ENCODE measurements around the gene GNPTG. TPM values are rescaled to one million over a fixed set of nuclear protein-coding genes. Genes with fewer than 3 reads are reported as not detected.

GNPTG gene
- total RNA-seq, 1 experiment from 2014 or later = 20.9 TPM

GRCh38 chr16:1347962-1348361, 3.8 kb upstream of the GNPTG start:
- ChIA-PET CTCF (no interaction called here), POLR2A (ENCODE audit: low non-redundant PET) (interaction anchor here (0.5 kb wide), 1 partner anchor 169 kb away, joined by 5 read pairs; no protein-coding TSS in a partner anchor)
- DNase-seq (ENCODE audit: low spot score) = no peak
- no TSS peak for BruUV-seq (replicated peaks)
- H3K27ac ChIP-seq (ENCODE audit: low read depth, low read length, poor library complexity, severe bottlenecking) = no peak overlapping the region
- no peaks in the 10 kb centered on the region for H3K27me3 ChIP-seq (replicated peaks; ENCODE audit: insufficient read depth, low read depth, low read length, poor library complexity)
- H3K36me3 ChIP-seq (ENCODE audit: insufficient read depth, low read length, poor library complexity, severe bottlenecking) = peaks cover 4% of the 10 kb centered on the region
- peaks cover 15% of the 10 kb centered on the region for H3K4me1 ChIP-seq (ENCODE audit: insufficient read depth, low read length, poor library complexity, severe bottlenecking)
- no peaks in the 10 kb centered on the region for H3K9me3 ChIP-seq (ENCODE audit: low read depth, low read length, poor library complexity, severe bottlenecking)
- intact Hi-C loops (cut with micrococcal nuclease; ENCODE audit: unreplicated experiment) = no loop called here
- no peak for TF ChIP-seq EZH2 (IDR thresholded peaks at IDR 0.05; ENCODE audit: borderline replicate concordance, low read depth, low read length, poor library complexity, severe bottlenecking)
- TF ChIP-seq, protein P1, sequence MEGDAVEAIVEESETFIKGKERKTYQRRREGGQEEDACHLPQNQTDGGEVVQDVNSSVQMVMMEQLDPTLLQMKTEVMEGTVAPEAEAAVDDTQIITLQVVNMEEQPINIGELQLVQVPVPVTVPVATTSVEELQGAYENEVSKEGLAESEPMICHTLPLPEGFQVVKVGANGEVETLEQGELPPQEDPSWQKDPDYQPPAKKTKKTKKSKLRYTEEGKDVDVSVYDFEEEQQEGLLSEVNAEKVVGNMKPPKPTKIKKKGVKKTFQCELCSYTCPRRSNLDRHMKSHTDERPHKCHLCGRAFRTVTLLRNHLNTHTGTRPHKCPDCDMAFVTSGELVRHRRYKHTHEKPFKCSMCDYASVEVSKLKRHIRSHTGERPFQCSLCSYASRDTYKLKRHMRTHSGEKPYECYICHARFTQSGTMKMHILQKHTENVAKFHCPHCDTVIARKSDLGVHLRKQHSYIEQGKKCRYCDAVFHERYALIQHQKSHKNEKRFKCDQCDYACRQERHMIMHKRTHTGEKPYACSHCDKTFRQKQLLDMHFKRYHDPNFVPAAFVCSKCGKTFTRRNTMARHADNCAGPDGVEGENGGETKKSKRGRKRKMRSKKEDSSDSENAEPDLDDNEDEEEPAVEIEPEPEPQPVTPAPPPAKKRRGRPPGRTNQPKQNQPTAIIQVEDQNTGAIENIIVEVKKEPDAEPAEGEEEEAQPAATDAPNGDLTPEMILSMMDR (conservative IDR thresholded peaks at IDR 0.05; ENCODE audit: low read depth, low read length) = no peak
- no peak overlapping the region for H3K4me3 ChIP-seq (ENCODE audit: low read depth, low read length, poor library complexity, severe bottlenecking)

DNA sequence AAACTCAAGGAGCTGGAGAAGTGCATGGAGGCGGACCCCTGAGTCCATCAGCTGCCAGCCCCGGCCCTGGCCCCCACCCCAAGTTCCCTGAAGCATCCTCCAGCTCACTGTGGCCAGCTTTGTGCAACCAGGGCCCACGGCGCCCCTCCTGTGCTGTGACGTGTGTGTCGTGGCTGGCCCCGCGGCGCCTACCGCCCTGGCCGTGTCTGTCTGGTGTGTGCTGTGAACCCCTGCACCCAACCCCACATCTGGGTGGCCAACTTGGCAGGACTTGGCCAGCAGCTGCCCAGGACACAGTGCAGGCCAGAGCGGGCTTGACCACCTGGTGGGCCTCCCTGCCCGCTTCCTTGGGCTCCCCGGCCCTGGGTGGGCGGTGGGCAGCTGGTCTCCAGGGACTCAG, 3.3 kb upstream of the GNPTG start:
- Histone ChIP-seq H3K27me3 (replicated peaks; ENCODE audit: insufficient read depth, low read depth, low read length, poor library complexity) (no peaks in the 10 kb centered on the region), H3K9me3 (ENCODE audit: low read depth, low read length, poor library complexity, severe bottlenecking) (no peaks in the 10 kb centered on the region), H3K4me3 (ENCODE audit: low read depth, low read length, poor library complexity, severe bottlenecking) (no peak overlapping the region), H3K4me1 (ENCODE audit: insufficient read depth, low read length, poor library complexity, severe bottlenecking) (peaks cover 15% of the 10 kb centered on the region), H3K36me3 (ENCODE audit: insufficient read depth, low read length, poor library complexity, severe bottlenecking) (peaks cover 4% of the 10 kb centered on the region), H3K27ac (ENCODE audit: low read depth, low read length, poor library complexity, severe bottlenecking) (no peak overlapping the region)
- ChIA-PET POLR2A (ENCODE audit: low non-redundant PET) (interaction anchor here (0.5 to 0.6 kb wide), 2 partner anchors 31 to 168 kb away, joined by 5 to 6 read pairs; no protein-coding TSS in a partner anchor), CTCF (interaction anchor here (0.6 kb wide), 1 partner anchor 18 kb away, joined by 3 read pairs; no protein-coding TSS in a partner anchor)
- intact Hi-C loops (cut with micrococcal nuclease; ENCODE audit: unreplicated experiment) = no loop called here
- TF ChIP-seq, protein P1 (conservative IDR thresholded peaks at IDR 0.05; ENCODE audit: low read depth, low read length) = no peak
- no peak for TF ChIP-seq EZH2 (IDR thresholded peaks at IDR 0.05; ENCODE audit: borderline replicate concordance, low read depth, low read length, poor library complexity, severe bottlenecking)
- DNase-seq (ENCODE audit: low spot score) = no peak
- no TSS peak for BruUV-seq (replicated peaks)

GRCh38 chr16:1348926-1349325, 2.8 kb upstream of the GNPTG start:
- H3K36me3 ChIP-seq (ENCODE audit: insufficient read depth, low read length, poor library complexity, severe bottlenecking) = peaks cover 4% of the 10 kb centered on the region
- no peaks in the 10 kb centered on the region for H3K27me3 ChIP-seq (replicated peaks; ENCODE audit: insufficient read depth, low read depth, low read length, poor library complexity)
- intact Hi-C loops (cut with micrococcal nuclease; ENCODE audit: unreplicated experiment) = no loop called here
- no TSS peak for BruUV-seq (replicated peaks)
- H3K4me3 ChIP-seq (ENCODE audit: low read depth, low read length, poor library complexity, severe bottlenecking) = no peak overlapping the region
- H3K27ac ChIP-seq (ENCODE audit: low read depth, low read length, poor library complexity, severe bottlenecking) = no peak overlapping the region
- no peak for DNase-seq (ENCODE audit: low spot score)
- peaks cover 11% of the 10 kb centered on the region for H3K4me1 ChIP-seq (ENCODE audit: insufficient read depth, low read length, poor library complexity, severe bottlenecking)
- ChIA-PET POLR2A (ENCODE audit: low non-redundant PET) (interaction anchor here (0.6 kb wide), 1 partner anchor 32 kb away, joined by 6 read pairs; no protein-coding TSS in a partner anchor), CTCF (interaction anchor here (0.6 kb wide), 1 partner anchor 18 kb away, joined by 3 read pairs; no protein-coding TSS in a partner anchor)
- TF ChIP-seq, protein P1 (conservative IDR thresholded peaks at IDR 0.05; ENCODE audit: low read depth, low read length) = no peak
- TF ChIP-seq EZH2 (IDR thresholded peaks at IDR 0.05; ENCODE audit: borderline replicate concordance, low read depth, low read length, poor library complexity, severe bottlenecking) = no peak
- no peaks in the 10 kb centered on the region for H3K9me3 ChIP-seq (ENCODE audit: low read depth, low read length, poor library complexity, severe bottlenecking)
